RWPE1 (cell line): ENCODE results near the gene CDKL2.
A peak's percentile ranks its signal among the peaks of the same experiment; 100 is the strongest.

Experiments
- CTCF ChIA-PET: fragments of 350-600 bp; sonication (Branson Sonifier 250); formaldehyde crosslinking; extraction: SDS; loops from one replicate; lab custom pipeline; 2021; lab: Yijun Ruan, JAX
- POLR2A ChIA-PET: fragments of 400-600 bp; formaldehyde crosslinking; extraction: SDS; loops from one replicate; lab custom pipeline; 2020; ENCODE audit warnings: antibody characterized with exemption; ENCODE audit not compliant: low non-redundant PET; lab: Yijun Ruan, JAX
- DNase-seq: peaks from one replicate; pipeline ENCODE4 v3.0.0; 2012; ENCODE audit warnings: low spot score
- H3K27ac ChIP-seq: fragments of 450-650 bp; 2 replicates; pipeline ENCODE4 v1.5.1; 2017
- TF ChIP-seq, protein P1 (sequence below): fragments of 450-650 bp; conservative IDR thresholded peaks from 2 replicates; pipeline ENCODE4 v1.5.1; 2017; ENCODE audit warnings: low read depth, mild to moderate bottlenecking

CDKL2 gene

DNA sequence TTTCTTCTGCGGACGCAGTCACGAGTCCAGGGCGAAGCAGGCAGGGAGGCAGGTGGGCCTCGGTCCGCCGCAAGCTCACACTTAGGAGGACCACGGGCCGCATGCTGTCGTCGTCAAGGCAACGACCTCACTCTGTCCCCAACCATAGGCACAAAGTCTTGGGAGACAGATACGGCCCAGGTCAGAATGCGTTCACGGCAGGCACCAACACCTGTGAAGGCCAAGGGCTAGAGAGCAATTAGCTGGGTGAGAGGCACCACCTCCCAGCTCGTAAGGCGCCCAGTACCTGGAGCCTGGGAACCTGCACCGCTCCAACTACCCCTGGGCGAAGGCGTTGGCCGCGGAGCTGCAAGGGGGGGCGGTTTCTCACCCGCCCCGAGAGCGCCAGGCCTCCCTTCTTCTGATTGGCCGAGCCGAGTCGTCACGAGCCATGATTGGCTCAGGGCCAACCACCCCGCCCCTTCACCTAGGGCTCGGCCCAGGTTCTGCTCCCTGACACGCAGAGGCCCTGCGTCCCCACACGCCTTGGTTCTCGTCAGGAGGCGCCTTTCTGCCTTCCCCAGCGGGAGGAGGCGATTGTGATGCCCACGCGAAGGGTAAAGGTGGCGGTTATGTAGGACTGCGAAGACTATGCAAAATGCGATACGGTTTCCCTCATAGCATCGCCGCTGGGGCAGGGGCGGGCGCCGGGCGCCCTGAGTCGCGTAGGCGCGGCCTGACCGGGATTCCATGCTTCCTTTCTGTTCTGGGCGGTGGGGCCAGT is at the start of gene CDKL2:
Gene CDKL2 (minus strand): TSS at position 355 of the 763 bp plus-strand sequence. CDS start 4,540 bp downstream, outside the sequence.
- DNase-seq: peak; percentile 93
- CTCF ChIA-PET: interaction anchor here (0.6 kb wide), 1 partner anchor 218 kb away, joined by 3 read pairs; no protein-coding TSS in a partner anchor
- TF ChIP-seq, protein P1, sequence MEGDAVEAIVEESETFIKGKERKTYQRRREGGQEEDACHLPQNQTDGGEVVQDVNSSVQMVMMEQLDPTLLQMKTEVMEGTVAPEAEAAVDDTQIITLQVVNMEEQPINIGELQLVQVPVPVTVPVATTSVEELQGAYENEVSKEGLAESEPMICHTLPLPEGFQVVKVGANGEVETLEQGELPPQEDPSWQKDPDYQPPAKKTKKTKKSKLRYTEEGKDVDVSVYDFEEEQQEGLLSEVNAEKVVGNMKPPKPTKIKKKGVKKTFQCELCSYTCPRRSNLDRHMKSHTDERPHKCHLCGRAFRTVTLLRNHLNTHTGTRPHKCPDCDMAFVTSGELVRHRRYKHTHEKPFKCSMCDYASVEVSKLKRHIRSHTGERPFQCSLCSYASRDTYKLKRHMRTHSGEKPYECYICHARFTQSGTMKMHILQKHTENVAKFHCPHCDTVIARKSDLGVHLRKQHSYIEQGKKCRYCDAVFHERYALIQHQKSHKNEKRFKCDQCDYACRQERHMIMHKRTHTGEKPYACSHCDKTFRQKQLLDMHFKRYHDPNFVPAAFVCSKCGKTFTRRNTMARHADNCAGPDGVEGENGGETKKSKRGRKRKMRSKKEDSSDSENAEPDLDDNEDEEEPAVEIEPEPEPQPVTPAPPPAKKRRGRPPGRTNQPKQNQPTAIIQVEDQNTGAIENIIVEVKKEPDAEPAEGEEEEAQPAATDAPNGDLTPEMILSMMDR: no peak
- H3K27ac ChIP-seq: peak within 1 kb of the TSS; percentile 39
- POLR2A ChIA-PET: no interaction called here

DNA sequence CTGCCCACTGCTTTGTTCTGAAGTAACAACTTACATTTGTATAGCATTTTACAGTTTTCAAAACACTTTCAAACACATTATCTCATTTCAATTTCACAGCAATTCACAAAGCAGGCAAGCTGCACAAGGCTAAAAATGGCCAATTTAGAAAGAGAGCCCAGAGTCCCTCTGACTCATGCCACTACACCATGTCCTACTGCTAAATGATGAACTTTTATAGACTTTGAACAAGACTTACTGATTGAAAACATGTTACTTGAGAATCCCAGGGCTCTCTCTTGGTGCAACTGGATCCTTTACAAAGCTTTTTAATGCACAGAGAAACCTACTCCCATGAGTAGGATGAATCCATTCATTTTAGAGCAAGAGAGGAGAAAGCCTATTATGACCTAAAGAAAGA is 48.6 kb upstream of the CDKL2 start:
- TF ChIP-seq, protein P1: no peak
- no peak for DNase-seq
- ChIA-PET POLR2A (no interaction called here), CTCF (no interaction called here)
- no peak overlapping the region for H3K27ac ChIP-seq

DNA sequence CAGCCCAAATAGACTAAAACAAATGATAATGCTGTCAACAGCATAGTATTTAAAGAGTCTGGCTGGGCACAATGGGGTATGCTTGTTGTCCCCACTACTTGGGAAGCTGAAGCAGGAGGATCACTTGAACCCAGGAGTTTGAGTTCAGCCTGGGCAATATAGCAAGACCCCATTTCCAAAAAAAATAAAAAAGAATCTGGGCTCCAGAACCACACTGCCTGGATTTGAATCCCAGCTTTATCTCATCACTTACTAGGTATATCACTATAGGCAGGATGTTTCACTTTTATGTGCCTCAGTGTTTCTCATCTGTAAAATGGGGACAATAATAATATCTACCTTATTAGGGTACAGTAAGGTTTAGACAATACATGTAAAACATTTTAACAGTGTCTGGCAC is 48.1 kb upstream of the CDKL2 start:
- no peak overlapping the region for H3K27ac ChIP-seq
- ChIA-PET CTCF (no interaction called here), POLR2A (no interaction called here)
- TF ChIP-seq, protein P1: no peak
- DNase-seq: no peak

DNA sequence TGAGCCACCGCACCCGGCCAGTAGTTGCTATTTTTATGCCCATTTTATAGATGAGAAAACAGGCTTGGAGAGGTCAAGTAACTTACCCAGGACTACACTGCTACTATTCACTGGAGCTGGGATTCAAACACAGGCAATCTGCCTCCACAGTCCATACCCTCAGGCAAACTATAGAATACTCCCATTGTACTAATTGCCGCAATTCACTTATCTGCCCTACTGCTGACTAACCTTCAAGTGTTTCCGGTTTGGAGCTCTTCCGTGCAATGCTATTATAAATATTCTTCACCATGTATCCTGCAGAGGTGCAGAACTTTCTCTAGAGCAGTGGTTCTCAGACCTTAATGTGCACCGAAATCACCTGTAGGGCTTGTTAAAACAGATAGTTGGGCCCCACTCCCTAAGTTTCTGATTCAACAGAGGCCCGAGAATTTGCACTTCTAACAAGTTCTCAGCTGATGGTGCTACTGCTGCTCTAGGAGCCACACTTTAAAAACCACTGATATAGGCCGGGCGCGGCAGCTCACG is 44.7 kb upstream of the CDKL2 start:
- H3K27ac ChIP-seq: no peak overlapping the region
- DNase-seq: no peak
- CTCF ChIA-PET: interaction anchor here (0.5 kb wide), 1 partner anchor 14 kb away, joined by 5 read pairs; no protein-coding TSS in a partner anchor
- TF ChIP-seq, protein P1: no peak
- POLR2A ChIA-PET: no interaction called here

DNA sequence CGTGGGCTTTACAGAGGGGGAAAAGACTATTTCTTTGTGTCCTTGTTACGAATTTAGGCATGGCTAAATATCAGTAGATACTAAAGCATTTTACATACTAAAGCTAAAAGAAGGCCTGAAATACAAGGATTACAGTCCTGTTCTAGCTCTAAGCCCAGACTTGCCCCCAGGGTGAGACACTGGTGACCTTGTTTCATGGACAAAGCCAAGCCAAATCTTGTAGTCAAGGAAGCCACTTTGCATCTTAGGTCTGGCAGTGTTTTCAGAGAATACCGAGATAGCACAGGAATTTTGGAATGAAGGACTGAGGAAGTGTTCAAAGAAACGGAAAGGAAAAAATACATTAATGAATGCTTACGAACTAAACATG is 43.6 kb upstream of the CDKL2 start:
- DNase-seq: no peak
- TF ChIP-seq, protein P1: no peak
- ChIA-PET CTCF (interaction anchor here (1.0 kb wide), 1 partner anchor 50 kb away, joined by 5 read pairs; the partner anchor contains the start of gene USO1), POLR2A (interaction anchor here (1.3 kb wide), 1 partner anchor 50 kb away, joined by 3 read pairs; the partner anchor contains the start of gene USO1)
- peak overlapping the region; percentile 89 for H3K27ac ChIP-seq

DNA sequence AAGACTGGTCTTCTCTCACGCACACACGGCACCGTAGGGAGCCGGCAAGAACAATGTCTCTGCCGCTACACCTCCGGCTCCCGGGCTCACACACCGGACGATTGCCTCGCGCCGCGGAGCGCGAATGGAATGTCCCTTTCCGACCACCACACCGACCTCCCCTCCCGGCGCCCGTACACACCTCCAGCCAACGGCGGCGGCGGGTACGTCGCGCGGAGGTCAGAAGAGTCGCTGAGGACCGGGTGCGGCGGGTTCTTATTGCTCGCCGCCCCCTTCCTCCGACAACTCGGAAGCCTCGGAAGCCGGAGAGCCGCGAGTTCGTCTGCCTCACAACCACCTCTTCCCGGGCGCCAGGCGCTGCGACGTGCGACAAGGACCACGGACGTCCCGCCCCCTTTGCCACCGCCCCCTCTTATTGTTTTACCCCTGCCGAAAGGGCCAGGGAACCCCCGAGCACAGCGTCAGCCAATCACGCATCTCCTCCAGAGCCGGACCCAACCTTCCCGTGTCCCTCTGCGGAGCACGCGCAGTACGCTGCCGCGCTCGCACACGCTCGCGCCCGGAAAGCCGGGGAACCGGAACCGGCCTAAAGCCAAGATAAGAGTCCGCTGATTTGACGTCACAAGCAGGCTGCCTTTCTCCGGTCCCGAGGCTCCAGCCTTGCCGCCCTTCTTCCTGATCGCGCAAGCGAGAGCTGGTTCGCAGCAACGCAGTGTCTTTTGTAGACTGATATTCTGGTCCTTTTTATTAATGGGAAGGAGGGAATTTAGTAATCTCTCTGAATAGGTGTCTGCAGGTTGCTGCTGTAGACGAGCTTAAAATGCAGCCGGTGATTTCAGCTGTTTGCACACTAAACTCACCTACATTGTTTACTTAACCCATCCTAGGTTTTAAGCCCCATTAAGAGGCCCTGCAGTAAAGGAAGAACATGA is 43.0 kb upstream of the CDKL2 start, which contains the start of gene G3BP2:
Gene G3BP2 (minus strand): TSS at position 385 of the 932 bp plus-strand sequence. CDS start 11,386 bp downstream, outside the sequence.
- ChIA-PET CTCF (interaction anchor here (1.0 kb wide), 1 partner anchor 51 kb away, joined by 5 read pairs; the partner anchor contains the start of gene USO1), POLR2A (interaction anchor here (1.3 kb wide), 1 partner anchor 51 kb away, joined by 3 read pairs; the partner anchor contains the start of gene USO1)
- TF ChIP-seq, protein P1: no peak
- peak; percentile 99 for DNase-seq
- peak within 1 kb of the TSS; percentile 89 for H3K27ac ChIP-seq
